ENCODE data around the gene BBIP1. TPM values are rescaled to one million over a fixed set of nuclear protein-coding genes. Genes with fewer than 3 reads are reported as not detected.

The BBIP1 gene
- total RNA-seq, 6 experiments from 2014 or later: 9.4 to 15.7 (median 11.5) TPM

GRCh38 chr10:110863361-110863760 is 55.6 kb downstream of the BBIP1 start:
- ATAC-seq: no peak

GRCh38 chr10:110862961-110863360 is 56.0 kb downstream of the BBIP1 start:
- ATAC-seq (no peak), DNase-seq (no peak)
- Histone ChIP-seq H3K4me1 (peaks cover 0 to 50% (median 16%) of the 10 kb centered on the region in 4 donors), H3K4me3 (no peak overlapping the region), H3K27ac (no peak overlapping the region), H3K36me3 (no peaks in the 10 kb centered on the region), H3K27me3 (no peaks in the 10 kb centered on the region), H3K9me3 (no peaks in the 10 kb centered on the region)
- no peak for TF ChIP-seq CTCF (IDR thresholded peaks at IDR 0.05)
- no peak for TF ChIP-seq POLR2A (IDR thresholded peaks at IDR 0.05)
- intact Hi-C loops (cut with DNase I): no loop called here
- 83% methylated on average over 6 of the region's 6 CpGs for WGBS (ENCODE audit: insufficient coverage, low coverage, low lambda C conversion rate, missing lambda C conversion rate)

More at GRCh38 chr10:110863361-110863760, 55.6 kb downstream of the BBIP1 start:
- intact Hi-C loops (cut with DNase I): no loop called here
- no peak for DNase-seq
- Histone ChIP-seq H3K27me3 (no peaks in the 10 kb centered on the region), H3K4me3 (no peak overlapping the region), H3K27ac (peak overlapping the region in 1 of 3 donors; percentile 63), H3K9me3 (no peaks in the 10 kb centered on the region), H3K36me3 (no peaks in the 10 kb centered on the region), H3K4me1 (peaks cover 0 to 46% (median 14%) of the 10 kb centered on the region in 4 donors)
- TF ChIP-seq POLR2A (IDR thresholded peaks at IDR 0.05): no peak
- no peak for TF ChIP-seq CTCF (IDR thresholded peaks at IDR 0.05)

DNA sequence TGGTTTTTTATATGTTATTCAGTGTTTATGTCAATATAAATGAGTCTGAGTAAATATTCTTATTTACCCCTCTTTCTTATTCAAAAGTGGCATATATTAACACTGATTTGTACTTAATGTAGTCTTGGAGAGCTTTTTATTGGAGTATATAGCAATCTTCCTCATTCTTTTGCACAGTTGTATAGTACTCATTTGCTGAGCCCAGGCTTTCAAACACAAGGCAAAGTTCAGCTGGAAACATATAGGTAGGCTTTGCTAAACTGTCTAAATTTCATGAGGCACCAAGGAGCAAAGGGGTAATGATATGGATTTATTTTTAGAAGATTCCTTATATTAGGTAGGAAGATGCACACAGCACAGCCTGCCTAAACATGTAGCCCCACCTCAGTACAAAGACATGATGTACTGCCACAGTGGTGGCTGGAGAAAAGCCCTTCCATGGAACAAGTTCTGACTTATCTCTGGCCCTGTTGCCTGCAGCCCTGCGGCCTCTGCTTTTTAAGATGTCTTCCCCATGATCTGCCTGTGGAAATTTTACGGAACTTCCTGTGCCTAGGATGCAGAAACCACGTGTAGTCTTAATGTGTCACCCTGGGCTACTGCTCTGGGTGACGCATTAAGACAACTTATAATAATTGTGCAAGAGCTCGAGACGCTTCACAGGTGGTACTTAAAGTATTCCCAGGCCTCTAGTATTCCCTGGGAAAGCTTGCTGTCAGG is 56.9 kb downstream of the BBIP1 start:
- DNase-seq (no peak), ATAC-seq (no peak)
- no peaks in the 10 kb centered on the region for H3K27me3 ChIP-seq
- no peak for TF ChIP-seq POLR2A (IDR thresholded peaks at IDR 0.05)
- no peak for TF ChIP-seq CTCF (IDR thresholded peaks at IDR 0.05)
- H3K4me3 ChIP-seq: no peak overlapping the region
- intact Hi-C loops (cut with DNase I): no loop called here
- no peaks in the 10 kb centered on the region for H3K9me3 ChIP-seq
- H3K36me3 ChIP-seq: no peaks in the 10 kb centered on the region
- peaks cover 0 to 54% (median 22%) of the 10 kb centered on the region in 4 donors for H3K4me1 ChIP-seq
- 77% methylated on average over 6 of the region's 6 CpGs for WGBS (ENCODE audit: insufficient coverage, low coverage, low lambda C conversion rate, missing lambda C conversion rate)
- peak overlapping the region in 1 of 3 donors; percentile 57 for H3K27ac ChIP-seq

GRCh38 chr10:110861476-110861875 is 57.5 kb downstream of the BBIP1 start:
- TF ChIP-seq CTCF (IDR thresholded peaks at IDR 0.05): no peak
- no peak for TF ChIP-seq POLR2A (IDR thresholded peaks at IDR 0.05)
- peak overlapping the region; percentile 3 to 60 (median 57) for H3K27ac ChIP-seq
- WGBS (ENCODE audit: insufficient coverage, low coverage, low lambda C conversion rate, missing lambda C conversion rate): 94% methylated on average over 2 of the region's 2 CpGs
- H3K4me3 ChIP-seq: no peak overlapping the region
- no peaks in the 10 kb centered on the region for H3K36me3 ChIP-seq
- H3K9me3 ChIP-seq: no peaks in the 10 kb centered on the region
- no peaks in the 10 kb centered on the region for H3K27me3 ChIP-seq
- no peak for ATAC-seq
- intact Hi-C loops (cut with DNase I): no loop called here
- peaks cover 0 to 49% (median 23%) of the 10 kb centered on the region in 4 donors for H3K4me1 ChIP-seq
- DNase-seq: no peak

Measured in right lobe of liver (tissue), 6 donors.